NCI-H1417 (cell line): ENCODE measurements around the gene GMNN.
A peak's percentile ranks its signal among the peaks of the same experiment; 100 is the strongest.
"Not testable (repeated sequence)": the region's sequence is repeated elsewhere in the genome, so short reads cannot be mapped to it uniquely, and the experiment has no call there.

Experiments used
- DNase-seq, 3 experiments: peaks; one replicate each; lab custom pipeline; 2025; lab: John Stamatoyannopoulos, UW

GMNN gene

DNA sequence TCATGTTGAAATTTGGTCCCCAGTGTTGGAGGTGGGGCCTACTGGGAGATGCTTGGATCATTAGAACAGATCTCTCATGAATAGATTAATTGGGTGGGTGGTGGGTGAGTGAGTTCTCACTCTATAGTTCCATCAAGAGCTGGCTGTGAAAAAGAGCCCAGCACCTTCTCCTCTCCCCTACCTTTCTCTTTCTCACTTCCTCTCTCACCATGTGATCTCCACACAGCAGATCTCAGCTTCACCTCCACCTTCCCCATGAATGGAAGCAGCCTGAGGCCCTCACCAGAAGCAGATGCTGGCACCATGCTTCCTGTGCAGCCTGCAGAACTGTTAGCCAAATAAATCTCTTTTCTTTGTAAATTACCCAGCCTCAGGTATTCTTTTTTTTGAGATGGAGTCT is 12.9 kb upstream of the GMNN start:
- no peak for DNase-seq

DNA sequence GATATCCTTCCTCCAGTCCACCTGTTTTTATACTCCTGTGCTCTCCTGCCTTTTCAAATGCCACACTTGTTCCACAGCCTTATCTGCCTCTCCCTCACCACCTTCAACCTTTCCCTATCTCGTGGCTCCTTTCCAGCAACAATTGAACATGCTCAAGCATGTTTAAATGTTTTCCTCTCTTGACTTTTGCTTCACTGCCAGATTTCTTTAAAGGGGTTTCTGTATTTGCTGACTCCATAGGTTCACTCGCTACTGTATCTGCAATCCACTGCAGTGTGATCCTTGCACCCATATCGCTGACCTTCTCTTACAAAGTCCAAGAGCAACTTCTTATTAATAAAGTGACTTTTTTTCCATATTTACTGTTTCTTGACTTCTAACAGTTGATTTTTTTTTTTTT is 11.2 kb upstream of the GMNN start:
- peak in 2 of 3 experiments; percentile 7 to 17 for DNase-seq

DNA sequence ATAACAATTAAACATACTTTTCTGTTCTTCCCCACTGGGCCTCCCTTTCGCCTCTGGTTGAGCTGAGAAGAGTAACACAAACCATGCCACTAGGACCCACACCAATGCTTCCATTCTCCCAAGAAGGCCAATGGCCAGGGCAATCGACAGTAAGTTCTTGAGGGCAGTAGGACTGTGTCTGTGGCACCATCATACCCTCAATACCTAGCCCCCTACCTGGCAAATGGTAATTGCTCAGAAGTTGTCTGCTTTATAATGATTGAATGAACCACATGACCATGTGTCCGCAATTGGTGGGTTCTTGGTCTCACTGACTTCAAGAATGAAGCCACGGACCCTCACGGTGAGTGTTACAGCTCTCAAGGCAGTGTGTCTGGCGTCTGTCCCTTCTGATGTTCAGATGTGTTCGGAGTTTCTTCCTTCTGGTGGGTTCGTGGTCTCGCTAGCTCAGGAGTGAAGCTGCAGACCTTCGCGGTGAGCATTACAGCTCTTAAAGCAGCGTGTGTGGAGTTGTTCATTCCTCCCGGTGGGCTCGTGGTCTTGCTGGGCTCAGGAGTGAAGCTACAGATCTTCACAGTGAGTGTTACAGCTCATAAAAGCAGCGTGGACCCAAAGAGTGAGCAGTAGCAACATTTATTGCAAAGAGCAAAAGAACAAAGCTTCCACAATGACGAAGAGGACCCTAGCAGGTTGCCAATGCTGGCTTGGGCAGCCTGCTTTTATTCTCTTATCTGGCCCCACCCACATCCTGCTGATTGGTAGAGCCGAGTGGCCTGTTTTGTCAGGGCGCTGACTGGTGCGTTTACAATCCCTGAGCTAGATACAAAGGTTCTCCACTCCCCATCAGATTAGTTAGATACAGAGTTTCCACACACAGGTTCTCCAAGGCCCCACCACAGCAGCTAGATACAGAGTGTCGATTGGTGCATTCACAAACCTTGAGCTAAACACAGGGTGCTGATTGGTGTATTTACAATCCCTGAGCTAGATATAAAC is 9.6 kb upstream of the GMNN start:
- not testable (repeated sequence) for DNase-seq

- DNase-seq = not testable (repeated sequence)
Measured at GRCh38 chr6:24765968-24766367, 8.8 kb upstream of the GMNN start.

GRCh38 chr6:24766680-24767462 is 7.9 kb upstream of the GMNN start:
- peak in 2 of 3 experiments; percentile 14 to 47 for DNase-seq

DNA sequence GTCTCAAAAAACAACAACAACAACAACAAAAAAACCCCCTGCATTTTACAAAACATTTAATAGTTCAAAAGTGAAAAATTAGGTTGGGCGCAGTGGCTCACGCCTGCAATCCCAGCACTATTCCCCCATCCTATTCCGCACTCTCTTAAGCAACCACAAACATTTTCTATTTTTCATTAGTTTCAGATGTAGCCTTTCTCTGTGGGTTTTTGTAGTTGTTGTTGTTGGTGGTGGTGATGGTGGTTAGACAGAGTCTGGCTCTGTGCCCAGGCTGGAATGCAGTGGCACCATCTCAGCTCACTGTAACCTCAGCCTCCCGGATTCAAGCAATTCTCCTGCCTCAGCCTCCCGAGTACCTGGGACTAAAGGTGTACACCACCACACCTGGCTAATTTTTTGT is 6.4 kb upstream of the GMNN start:
- no peak for DNase-seq

- no peak for DNase-seq
Measured at GRCh38 chr6:24775520-24776058, 852 bp downstream of the GMNN start.

GRCh38 chr6:24777227-24777626 is 2.5 kb downstream of the GMNN start:
- no peak for DNase-seq

DNA sequence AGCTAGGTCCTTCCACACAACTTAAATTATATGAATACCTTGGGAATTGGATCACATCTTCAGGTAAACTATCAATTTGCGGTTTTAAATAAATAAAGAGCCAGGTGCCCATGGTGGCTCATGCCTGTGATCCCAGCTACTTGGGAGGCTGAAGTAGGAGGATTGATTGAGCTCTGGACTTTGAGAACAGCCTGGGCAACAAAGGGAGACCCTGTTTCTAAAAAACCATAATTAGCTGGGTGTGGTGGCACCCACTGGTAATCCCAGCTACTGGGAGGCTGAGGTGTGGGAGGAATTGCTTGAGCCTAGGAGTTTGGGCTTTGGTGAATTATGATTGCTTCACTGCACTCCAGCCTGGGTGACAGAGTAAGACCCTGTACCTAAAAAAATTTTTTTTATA is 3.4 kb downstream of the GMNN start:
- DNase-seq = no peak

GRCh38 chr6:24778878-24779277 is 4.1 kb downstream of the GMNN start:
- DNase-seq = no peak

- no peak for DNase-seq
Measured at GRCh38 chr6:24779416-24780016, 4.8 kb downstream of the GMNN start.

DNA sequence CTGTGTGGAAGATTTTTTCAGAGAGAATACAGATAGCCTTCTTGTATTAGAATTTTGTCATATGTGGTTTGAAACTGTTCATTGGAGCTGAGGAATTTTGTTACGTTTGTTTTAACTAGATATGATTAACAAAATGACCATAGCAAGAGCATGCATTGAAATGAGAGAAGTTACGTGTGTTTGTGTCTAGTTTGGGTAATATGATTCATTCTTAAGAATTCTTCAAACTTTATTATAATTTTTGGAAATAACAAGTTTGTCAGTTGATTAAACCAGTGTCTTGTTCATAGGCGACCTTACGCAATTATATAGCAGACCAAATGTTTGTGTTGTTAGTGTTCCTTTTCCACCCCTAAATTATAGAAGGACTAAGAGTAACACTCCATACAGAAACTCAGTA is 5.5 kb downstream of the GMNN start:
- DNase-seq = no peak

DNA sequence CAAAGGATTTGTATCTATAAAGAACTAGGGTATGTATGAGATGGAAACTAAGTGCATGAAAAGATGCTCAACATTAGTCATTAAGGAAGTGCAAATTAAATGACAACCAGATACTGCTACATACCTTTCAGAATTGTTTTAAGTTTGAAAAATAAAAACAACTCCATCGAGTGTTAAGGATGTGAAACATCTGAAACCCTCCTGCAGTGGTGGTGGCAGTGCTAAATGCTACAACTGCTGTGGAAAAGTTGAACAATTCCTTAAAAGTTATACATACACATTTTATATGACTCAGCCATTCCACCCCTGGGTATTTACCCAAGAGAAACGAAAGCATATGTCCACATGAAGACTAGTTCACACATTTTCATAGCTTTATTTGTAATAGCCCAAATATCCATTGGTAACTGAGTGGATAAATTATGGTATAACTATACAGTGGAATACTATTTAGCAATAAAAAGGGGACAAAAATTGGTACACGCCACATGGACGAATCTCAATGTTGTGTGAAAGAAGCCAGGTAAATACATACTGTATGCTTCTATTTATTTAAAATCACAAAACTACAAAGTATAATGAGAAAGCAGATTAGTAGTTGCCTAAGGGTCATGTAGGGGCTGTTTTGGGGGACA is 13.4 kb downstream of the GMNN start:
- DNase-seq = no peak

DNA sequence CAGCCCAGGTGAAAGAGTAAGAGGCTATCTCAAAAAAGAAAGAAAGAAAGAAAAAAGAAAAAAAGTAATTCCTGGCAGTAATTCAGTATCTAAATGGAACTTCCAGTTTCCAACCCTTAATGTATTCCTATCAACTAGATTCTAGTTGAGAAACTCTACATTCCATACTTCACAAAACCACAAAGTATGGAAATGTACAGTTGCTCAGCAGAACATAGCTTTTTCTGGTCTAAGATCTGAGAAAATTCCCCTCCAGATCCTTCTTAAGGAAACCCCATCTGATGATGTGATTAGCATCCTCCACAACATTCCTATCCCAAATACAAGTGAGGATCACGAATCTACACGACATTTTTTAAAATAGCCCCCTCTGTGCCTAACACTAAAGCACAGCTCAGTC is 20.4 kb downstream of the GMNN start:
- DNase-seq = no peak

DNA sequence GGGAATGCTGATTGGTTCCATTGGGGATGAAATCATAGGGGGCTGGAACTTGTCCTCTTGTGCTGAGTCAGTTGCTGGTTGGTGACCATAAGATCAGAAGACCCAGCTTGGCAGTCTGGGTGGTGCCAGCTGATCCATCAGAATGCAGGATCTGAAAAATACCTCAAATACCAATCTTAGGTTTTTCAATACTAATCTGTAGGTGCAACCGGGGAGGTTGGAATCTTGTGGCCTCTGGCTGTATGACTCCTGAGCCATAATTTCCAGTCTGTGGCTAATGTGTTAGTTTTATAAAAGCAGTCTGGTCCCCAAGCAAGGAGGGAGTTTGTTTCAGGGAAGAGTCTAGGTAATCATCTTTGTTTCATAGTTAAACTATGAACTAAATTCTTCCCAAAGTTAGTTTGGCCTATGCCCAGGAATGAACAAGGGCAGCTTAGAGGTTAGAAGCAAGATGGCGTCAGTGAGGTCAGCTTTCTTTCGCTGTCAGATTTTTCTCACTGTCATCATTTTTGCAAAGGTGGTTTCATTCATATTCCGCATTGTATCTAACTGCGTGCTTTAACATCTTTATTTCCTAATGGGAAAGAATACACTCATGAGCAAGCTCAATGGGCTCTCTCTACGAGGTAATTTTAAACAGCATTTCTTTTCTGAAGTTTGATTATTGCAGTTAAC is 22.0 kb downstream of the GMNN start:
- DNase-seq = no peak

DNA sequence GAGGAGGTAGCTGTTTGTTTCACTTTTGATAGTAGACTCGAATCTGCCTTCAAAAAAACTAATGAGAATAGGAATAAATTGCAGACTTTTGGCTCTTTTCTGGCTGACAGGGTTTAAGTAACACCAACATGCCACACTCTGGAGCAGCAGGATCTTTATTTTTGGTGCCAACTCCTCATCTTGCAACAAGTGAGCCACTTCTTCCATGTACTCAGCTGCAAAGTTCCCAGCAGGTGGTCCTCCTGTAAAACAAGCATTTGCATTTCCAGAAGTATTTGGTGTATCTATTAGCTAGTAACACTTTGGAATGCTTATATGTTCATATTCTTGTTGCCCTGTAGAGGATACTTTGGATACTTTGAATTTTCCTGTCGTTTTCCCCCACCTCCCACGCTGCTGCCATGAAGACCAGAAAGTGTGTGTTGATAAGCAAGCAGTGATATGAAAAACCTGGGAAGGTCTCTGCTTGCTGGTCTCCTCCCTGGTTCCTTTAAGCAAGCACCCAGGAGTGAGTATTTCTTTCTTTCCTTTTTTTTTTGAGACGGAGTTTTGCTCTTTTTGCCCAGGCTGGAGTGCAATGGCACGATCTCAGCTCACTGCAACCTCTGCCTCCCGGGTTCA is 23.0 kb downstream of the GMNN start:
- peak in 1 of 3 experiments; percentile 16 for DNase-seq

DNA sequence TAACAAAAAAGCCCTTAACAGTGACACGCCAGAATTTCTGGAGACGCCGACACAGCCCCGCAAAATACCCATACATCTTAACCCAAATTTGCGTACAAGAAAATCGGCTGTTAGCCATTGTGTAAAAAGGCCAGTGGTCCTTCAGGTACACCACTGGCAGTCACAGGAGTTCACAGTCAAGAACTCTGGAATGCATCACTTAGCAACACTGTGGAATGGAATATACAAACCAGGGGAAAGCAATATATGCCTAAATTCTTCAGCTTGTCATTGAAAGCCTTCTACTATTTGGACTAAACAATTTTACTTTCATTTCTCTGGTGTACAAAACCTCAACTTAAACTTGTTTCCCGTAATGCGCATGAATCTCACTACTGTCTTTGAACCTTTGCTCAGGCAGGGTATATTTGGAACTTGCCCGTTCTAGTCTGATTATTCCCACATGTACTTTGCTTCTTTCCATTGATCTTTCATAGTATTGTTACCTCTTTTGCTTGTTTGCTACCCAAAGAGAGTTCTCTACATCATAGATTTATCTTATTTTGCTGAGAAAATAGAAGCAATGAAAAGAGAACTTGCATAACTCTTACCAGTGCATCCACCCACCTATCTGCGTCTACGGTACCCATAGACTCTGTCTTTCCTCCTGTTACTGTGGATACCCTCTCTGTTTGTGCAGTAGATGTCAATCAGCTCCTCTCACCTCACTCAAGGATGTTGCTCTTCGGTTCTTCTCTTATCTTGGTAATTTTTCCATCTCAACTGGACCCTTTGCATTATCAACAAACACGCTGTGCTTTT is 24.2 kb downstream of the GMNN start, which contains the start of gene ARMH2:
Gene ARMH2 (minus strand): TSS at position 178 of the 801 bp plus-strand sequence. CDS start 60 bp downstream, at position 118.
- no peak for DNase-seq

DNA sequence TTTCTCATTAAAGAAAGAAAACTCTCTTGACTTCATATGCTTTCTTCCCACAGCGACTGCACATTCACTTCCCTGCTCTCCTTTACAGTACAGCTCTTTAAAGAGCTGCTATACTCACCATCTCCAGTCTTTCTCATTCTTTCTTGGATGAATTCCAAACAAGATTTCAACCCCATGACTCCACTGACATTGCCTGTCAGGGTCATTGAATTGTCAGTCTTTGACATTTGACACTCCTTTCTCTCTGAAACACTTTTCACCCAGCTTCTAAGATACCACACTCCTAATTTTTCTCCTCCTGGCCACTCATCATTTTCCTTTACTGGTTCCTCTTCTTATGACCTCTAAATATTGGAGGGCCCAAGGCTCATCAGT is 24.8 kb downstream of the GMNN start:
- DNase-seq = peak in 1 of 3 experiments; percentile 42

GRCh38 chr6:24802271-24803059 is 27.7 kb downstream of the GMNN start:
- DNase-seq = no peak
